SK-N-SH (cell line): ENCODE data around the gene PLOD1. TPM values are rescaled to one million over a fixed set of nuclear protein-coding genes. Genes with fewer than 3 reads are reported as not detected.
A peak's percentile ranks its signal among the peaks of the same experiment; 100 is the strongest.

Experiments
- CTCF ChIA-PET: fragments of 300-600, 350-600 bp; formaldehyde crosslinking; extraction: SDS; loops from one replicate; lab custom pipeline; 2021; lab: Yijun Ruan, JAX
- POLR2A ChIA-PET: fragments of 350-600 bp; sonication (Branson Sonifier 250); formaldehyde crosslinking; extraction: SDS; loops from one replicate; lab custom pipeline; 2020; ENCODE audit warnings: antibody characterized with exemption, inconsistent platforms; lab: Yijun Ruan, JAX
- DNase-seq: peaks from one replicate; pipeline ENCODE4 v3.0.0; 2012
- H2AFZ ChIP-seq: fragments of 200-600 bp; sonication (generic); 2 replicates; pipeline ENCODE4 v1.8.1; 2016; ENCODE audit warnings: antibody characterized with exemption, mild to moderate bottlenecking, low read depth
- H3F3A ChIP-seq: fragments of 200-600 bp; sonication (generic); replicated peaks from 2 replicates; pipeline ENCODE3; 2016; ENCODE audit warnings: antibody characterized with exemption, mild to moderate bottlenecking; ENCODE audit not compliant: insufficient read depth
- H3K27ac ChIP-seq, 2 experiments: fragments of 200-500 bp in 1 of 2; fragments of 200-600 bp in 1 of 2; sonication (Bioruptor generic) in 1 of 2; sonication (generic), shearing (Covaris generic) in 1 of 2; 2 replicates each; pipeline versions ENCODE4 v1.5.1 to v1.6.1; 2014 to 2016; ENCODE audit warnings: low read depth in 2 of 2, inconsistent platforms in 1 of 2, low read length in 1 of 2, mild to moderate bottlenecking in 1 of 2, mixed read lengths in 1 of 2
- H3K27me3 ChIP-seq: fragments of 200-600 bp; sonication (generic), shearing (Covaris generic); 2 replicates; pipeline ENCODE4 v1.6.1; 2016; ENCODE audit warnings: mixed run types; ENCODE audit not compliant: insufficient read depth
- H3K36me3 ChIP-seq, 2 experiments: fragments of 200-500 bp in 1 of 2; fragments of 200-600 bp in 1 of 2; sonication (Bioruptor generic) in 1 of 2; sonication (generic) in 1 of 2; replicated peaks in 1 of 2; 2 replicates each; pipeline versions ENCODE3 to v1.5.1; 2014 to 2016; ENCODE audit warnings: low read length in 1 of 2, mild to moderate bottlenecking in 1 of 2; ENCODE audit not compliant: insufficient read depth in 2 of 2, control insufficient read depth in 1 of 2
- H3K4me1 ChIP-seq, 2 experiments: fragments of 200-500 bp in 1 of 2; fragments of 200-600 bp in 1 of 2; sonication (Bioruptor generic) in 1 of 2; sonication (generic), shearing (Covaris generic) in 1 of 2; 2 replicates each; pipeline versions ENCODE4 v1.5.1 to v1.6.1; 2014 to 2016; ENCODE audit warnings: low read depth in 1 of 2, low read length in 1 of 2, mixed run types in 1 of 2; ENCODE audit not compliant: insufficient read depth in 2 of 2, control insufficient read depth in 1 of 2
- H3K4me2 ChIP-seq: fragments of 200-600 bp; sonication (generic), shearing (Covaris generic); 2 replicates; pipeline ENCODE4 v1.6.1; 2017; ENCODE audit warnings: mixed run types
- H3K4me3 ChIP-seq, 2 experiments: fragments of 200-500 bp in 1 of 2; fragments of 200-600 bp in 1 of 2; sonication (Bioruptor generic) in 1 of 2; sonication (generic), shearing (Covaris generic) in 1 of 2; 2 replicates each; pipeline versions ENCODE4 v1.5.1 to v1.8.1; 2014 to 2016; ENCODE audit warnings: low read depth in 2 of 2, inconsistent platforms in 1 of 2, low read length in 1 of 2, mild to moderate bottlenecking in 1 of 2, mixed read lengths in 1 of 2, moderate library complexity in 1 of 2
- H3K79me2 ChIP-seq: fragments of 200-600 bp; sonication (generic); 2 replicates; pipeline ENCODE4 v1.8.1; 2017; ENCODE audit warnings: mild to moderate bottlenecking; ENCODE audit not compliant: insufficient read depth
- H3K9ac ChIP-seq: fragments of 200-600 bp; sonication (generic); 2 replicates; pipeline ENCODE4 v1.6.1; 2017; ENCODE audit warnings: mixed run types
- H3K9me2 ChIP-seq: fragments of 200-600 bp; sonication (generic); 2 replicates; pipeline ENCODE4 v1.6.1; 2017; ENCODE audit warnings: mixed run types
- H3K9me3 ChIP-seq: fragments of 200-600 bp; sonication (generic); 2 replicates; pipeline ENCODE4 v1.6.1; 2017; ENCODE audit warnings: mixed run types, mild to moderate bottlenecking, moderate library complexity
- H4K20me1 ChIP-seq: fragments of 200-600 bp; sonication (generic); 2 replicates; pipeline ENCODE4 v1.6.1; 2017; ENCODE audit warnings: mild to moderate bottlenecking, mixed run types; ENCODE audit not compliant: insufficient read depth
- CHD2 ChIP-seq: fragments of 150-350 bp; IDR thresholded peaks from 2 replicates; pipeline ENCODE4 v1.6.1; 2018; ENCODE audit warnings: low read length; ENCODE audit not compliant: partially characterized antibody
- ELF1 ChIP-seq: IDR thresholded peaks from 2 replicates; pipeline ENCODE4 v1.4.0; 2012
- EZH2phosphoT487 ChIP-seq: fragments of 200-600 bp; sonication (generic); IDR thresholded peaks from 2 replicates; pipeline ENCODE4 v1.6.1; 2017; ENCODE audit warnings: low read depth, mixed run types, mild to moderate bottlenecking, antibody characterized with exemption, moderate library complexity, borderline replicate concordance
- FOSL2 ChIP-seq: IDR thresholded peaks from 2 replicates; pipeline ENCODE4 v1.4.0; 2012; ENCODE audit warnings: low read depth, mild to moderate bottlenecking, moderate library complexity, borderline replicate concordance
- FOXJ3 ChIP-seq: sonication (generic); formaldehyde crosslinking; IDR thresholded peaks from 2 replicates; pipeline ENCODE4 v1.5.1; 2020; ENCODE audit warnings: mild to moderate bottlenecking, missing genetic modification reagents
- GATA2 ChIP-seq: sonication (generic); formaldehyde crosslinking; IDR thresholded peaks from 2 replicates; pipeline ENCODE4 v1.5.0; 2020; ENCODE audit warnings: mild to moderate bottlenecking, missing genetic modification reagents
- MEF2A ChIP-seq: IDR thresholded peaks from 2 replicates; pipeline ENCODE4 v1.4.0; 2012; ENCODE audit warnings: low read depth, borderline replicate concordance
- NRF1 ChIP-seq: IDR thresholded peaks from 2 replicates; pipeline ENCODE4 v1.6.1; 2012; ENCODE audit warnings: low read depth, mild to moderate bottlenecking, low read length
- RAD21 ChIP-seq: IDR thresholded peaks from 2 replicates; pipeline ENCODE4 v1.6.1; 2012; ENCODE audit warnings: mild to moderate bottlenecking, low read length
- RCOR1 ChIP-seq: fragments of 150-350 bp; IDR thresholded peaks from 2 replicates; pipeline ENCODE4 v1.6.1; 2017; ENCODE audit warnings: antibody characterized with exemption, low read length
- RXRA ChIP-seq: IDR thresholded peaks from 2 replicates; pipeline ENCODE4 v1.4.0; 2012; ENCODE audit warnings: low read depth, mild to moderate bottlenecking, borderline replicate concordance
- SMC3 ChIP-seq: IDR thresholded peaks from 2 replicates; pipeline ENCODE4 v1.6.1; 2012; ENCODE audit warnings: low read depth, low read length, improper control_type of control experiment
- TAF1 ChIP-seq: IDR thresholded peaks from 2 replicates; pipeline ENCODE4 v1.6.1; 2012; ENCODE audit warnings: low read depth, mild to moderate bottlenecking, low read length, moderate library complexity, borderline replicate concordance
- TCF12 ChIP-seq: IDR thresholded peaks from 2 replicates; pipeline ENCODE4 v1.4.0; 2012
- TEAD4 ChIP-seq: IDR thresholded peaks from 2 replicates; pipeline ENCODE4 v1.4.0; 2012; ENCODE audit warnings: mild to moderate bottlenecking, borderline replicate concordance; ENCODE audit not compliant: insufficient read depth
- WGBS: methylation state at CpG from one replicate; pipeline ENCODE4 v1.1.6; 2017; ENCODE audit warnings: low lambda C conversion rate; 5-methylcytosine and 5-hydroxymethylcytosine counted together
- polyA plus RNA-seq, 3 experiments: library from polyadenylated mRNA; depleted of rRNA; stranded (reverse); fragments of >200 nt; gene quantifications; 2 replicates each; pipeline ENCODE4 v1.2.3, GENCODE V29; 2012
- TF ChIP-seq, protein P1 (sequence below): fragments of 200-600 bp; sonication (generic); IDR thresholded peaks from 2 replicates; pipeline ENCODE4 v1.6.1; 2017; ENCODE audit warnings: antibody characterized with exemption, mild to moderate bottlenecking, moderate library complexity
- TF ChIP-seq, protein P2 (sequence below): IDR thresholded peaks from 2 replicates; pipeline ENCODE4 v1.4.0; 2012; ENCODE audit warnings: low read depth
- TF ChIP-seq, protein P3 (sequence below): fragments of 150-350 bp; IDR thresholded peaks from 2 replicates; pipeline ENCODE4 v1.6.1; 2016; ENCODE audit warnings: mild to moderate bottlenecking, low read depth, low read length
- TF ChIP-seq, protein P4 (sequence below): IDR thresholded peaks from 2 replicates; pipeline ENCODE4 v1.4.0; 2012; ENCODE audit warnings: low read depth, borderline replicate concordance

Gene PLOD1
- polyA plus RNA-seq, 1 of the 3 experiments (the other 2 are of a cell fraction), result 257 TPM

DNA sequence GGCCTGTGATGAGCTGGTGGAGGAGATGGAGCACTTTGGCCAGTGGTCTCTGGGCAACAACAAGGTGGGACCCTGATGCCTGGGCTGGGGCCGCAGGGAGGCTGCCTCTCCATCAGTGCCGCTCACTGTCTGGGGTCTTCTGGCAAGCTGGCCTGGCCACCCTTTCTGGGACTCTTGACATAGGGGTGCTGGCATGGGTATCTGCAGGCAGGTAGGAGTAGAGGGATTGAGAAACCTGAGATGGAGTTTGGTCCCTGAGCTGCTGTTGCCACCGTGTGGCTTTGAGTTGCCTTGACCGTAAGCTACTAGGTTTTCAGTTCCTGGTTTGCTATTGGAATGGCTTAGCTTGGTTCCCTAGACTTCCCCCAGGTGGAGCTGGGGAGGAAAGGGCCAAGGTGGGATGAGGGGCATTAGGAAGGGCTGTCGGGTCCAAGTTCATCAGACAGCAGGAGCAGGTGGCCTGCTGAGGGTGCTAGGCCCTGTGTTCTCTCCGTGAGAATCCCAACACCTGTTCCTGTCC lies 32.6 kb downstream of the PLOD1 start:
- no peak overlapping the region for H3K4me3 ChIP-seq
- TF ChIP-seq RAD21, result peak; percentile 80
- no peak for TF ChIP-seq GATA2 (CRISPR knock-in tag)
- TF ChIP-seq, protein P1, sequence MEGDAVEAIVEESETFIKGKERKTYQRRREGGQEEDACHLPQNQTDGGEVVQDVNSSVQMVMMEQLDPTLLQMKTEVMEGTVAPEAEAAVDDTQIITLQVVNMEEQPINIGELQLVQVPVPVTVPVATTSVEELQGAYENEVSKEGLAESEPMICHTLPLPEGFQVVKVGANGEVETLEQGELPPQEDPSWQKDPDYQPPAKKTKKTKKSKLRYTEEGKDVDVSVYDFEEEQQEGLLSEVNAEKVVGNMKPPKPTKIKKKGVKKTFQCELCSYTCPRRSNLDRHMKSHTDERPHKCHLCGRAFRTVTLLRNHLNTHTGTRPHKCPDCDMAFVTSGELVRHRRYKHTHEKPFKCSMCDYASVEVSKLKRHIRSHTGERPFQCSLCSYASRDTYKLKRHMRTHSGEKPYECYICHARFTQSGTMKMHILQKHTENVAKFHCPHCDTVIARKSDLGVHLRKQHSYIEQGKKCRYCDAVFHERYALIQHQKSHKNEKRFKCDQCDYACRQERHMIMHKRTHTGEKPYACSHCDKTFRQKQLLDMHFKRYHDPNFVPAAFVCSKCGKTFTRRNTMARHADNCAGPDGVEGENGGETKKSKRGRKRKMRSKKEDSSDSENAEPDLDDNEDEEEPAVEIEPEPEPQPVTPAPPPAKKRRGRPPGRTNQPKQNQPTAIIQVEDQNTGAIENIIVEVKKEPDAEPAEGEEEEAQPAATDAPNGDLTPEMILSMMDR, result peak; percentile 36
- TF ChIP-seq SMC3, result peak; percentile 59; the same call in 1 of the 2 replicates
- TF ChIP-seq, protein P2, sequence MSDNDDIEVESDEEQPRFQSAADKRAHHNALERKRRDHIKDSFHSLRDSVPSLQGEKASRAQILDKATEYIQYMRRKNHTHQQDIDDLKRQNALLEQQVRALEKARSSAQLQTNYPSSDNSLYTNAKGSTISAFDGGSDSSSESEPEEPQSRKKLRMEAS, result no peak
- ChIA-PET POLR2A (interaction anchor here (0.6 to 2.1 kb wide), 5 partner anchors 27 to 86 kb away, joined by 3 to 26 read pairs (median 4); no protein-coding TSS in a partner anchor), CTCF (interaction anchor here (0.6 to 2.1 kb wide), 17 partner anchors 9 to 169 kb away, joined by 3 to 16 read pairs (median 3); partner anchors contain the start of gene MFN2)
- no peaks in the 10 kb centered on the region for H3F3A ChIP-seq
- no peak overlapping the region for H3K27ac ChIP-seq
- H3K9me3 ChIP-seq, result no peaks in the 10 kb centered on the region
- H3K4me2 ChIP-seq, result no peak overlapping the region
- no peaks in the 10 kb centered on the region for H4K20me1 ChIP-seq
- H3K9me2 ChIP-seq, result no peaks in the 10 kb centered on the region
- peaks cover 13 to 19% of the 10 kb centered on the region in 2 experiments for H3K36me3 ChIP-seq
- no peaks in the 10 kb centered on the region for H3K27me3 ChIP-seq
- no peaks in the 10 kb centered on the region for H3K79me2 ChIP-seq
- H3K9ac ChIP-seq, result no peak overlapping the region
- no peak overlapping the region for H2AFZ ChIP-seq
- H3K4me1 ChIP-seq, result no peaks in the 10 kb centered on the region
- WGBS, result 80% methylated on average over 6 of the region's 6 CpGs
- peak; percentile 69 for DNase-seq

DNA sequence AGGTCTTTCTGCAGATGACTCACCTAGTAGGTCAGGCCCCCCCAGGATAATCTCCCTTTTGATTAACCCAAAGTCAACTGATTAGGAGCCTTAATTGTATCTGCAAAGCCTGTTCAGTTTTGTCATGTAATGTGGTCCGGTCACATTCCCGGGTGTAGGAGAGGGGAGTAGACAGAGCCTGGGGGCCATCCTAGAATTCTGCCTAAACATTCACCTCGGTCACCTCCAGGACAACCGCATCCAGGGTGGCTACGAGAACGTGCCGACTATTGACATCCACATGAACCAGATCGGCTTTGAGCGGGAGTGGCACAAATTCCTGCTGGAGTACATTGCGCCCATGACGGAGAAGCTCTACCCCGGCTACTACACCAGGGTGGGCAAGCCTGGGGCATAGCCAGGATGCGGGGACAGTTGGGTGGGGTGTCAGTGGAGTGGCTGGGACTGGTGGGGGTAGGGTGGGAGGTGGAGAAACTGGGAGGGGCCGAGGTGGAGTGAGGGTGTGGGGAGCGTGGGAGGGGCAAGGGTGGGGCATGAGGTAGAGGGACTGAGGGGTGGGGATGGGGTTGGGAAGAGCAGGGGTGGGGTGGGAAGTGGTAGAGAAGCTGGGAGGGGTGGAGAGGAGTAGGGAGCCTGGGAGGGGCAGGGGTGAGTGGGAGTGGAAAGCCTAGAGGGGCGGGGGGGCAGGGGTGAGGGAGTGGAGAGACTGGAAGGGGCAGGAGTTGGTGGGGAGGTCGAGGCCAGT lies 36.1 kb downstream of the PLOD1 start:
- no peak overlapping the region for H3K4me3 ChIP-seq
- no peak overlapping the region for H3K9ac ChIP-seq
- no peaks in the 10 kb centered on the region for H3K27me3 ChIP-seq
- H3K4me1 ChIP-seq, result no peaks in the 10 kb centered on the region
- peaks cover 12% of the 10 kb centered on the region in 2 experiments for H3K36me3 ChIP-seq
- no peaks in the 10 kb centered on the region for H3F3A ChIP-seq
- 94% methylated on average over 17 of the region's 17 CpGs for WGBS
- ChIA-PET CTCF (no interaction called here), POLR2A (no interaction called here)
- no peaks in the 10 kb centered on the region for H3K9me3 ChIP-seq
- H3K27ac ChIP-seq, result no peak overlapping the region
- no peak overlapping the region for H3K4me2 ChIP-seq
- no peak overlapping the region for H2AFZ ChIP-seq
- DNase-seq, result no peak
- H4K20me1 ChIP-seq, result no peaks in the 10 kb centered on the region
- H3K79me2 ChIP-seq, result no peaks in the 10 kb centered on the region
- H3K9me2 ChIP-seq, result no peaks in the 10 kb centered on the region
- TF ChIP-seq TEAD4 (no peak), RCOR1 (no peak), SMC3 (no peak), TCF12 (no peak), MEF2A (no peak), CHD2 (no peak), FOXJ3 (CRISPR knock-in tag) (no peak), EZH2phosphoT487 (no peak), ELF1 (no peak), FOSL2 (no peak), RXRA (no peak), TAF1 (no peak), NRF1 (no peak)
- TF ChIP-seq, protein P3, sequence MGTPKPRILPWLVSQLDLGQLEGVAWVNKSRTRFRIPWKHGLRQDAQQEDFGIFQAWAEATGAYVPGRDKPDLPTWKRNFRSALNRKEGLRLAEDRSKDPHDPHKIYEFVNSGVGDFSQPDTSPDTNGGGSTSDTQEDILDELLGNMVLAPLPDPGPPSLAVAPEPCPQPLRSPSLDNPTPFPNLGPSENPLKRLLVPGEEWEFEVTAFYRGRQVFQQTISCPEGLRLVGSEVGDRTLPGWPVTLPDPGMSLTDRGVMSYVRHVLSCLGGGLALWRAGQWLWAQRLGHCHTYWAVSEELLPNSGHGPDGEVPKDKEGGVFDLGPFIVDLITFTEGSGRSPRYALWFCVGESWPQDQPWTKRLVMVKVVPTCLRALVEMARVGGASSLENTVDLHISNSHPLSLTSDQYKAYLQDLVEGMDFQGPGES, result no peak
- TF ChIP-seq, protein P4, sequence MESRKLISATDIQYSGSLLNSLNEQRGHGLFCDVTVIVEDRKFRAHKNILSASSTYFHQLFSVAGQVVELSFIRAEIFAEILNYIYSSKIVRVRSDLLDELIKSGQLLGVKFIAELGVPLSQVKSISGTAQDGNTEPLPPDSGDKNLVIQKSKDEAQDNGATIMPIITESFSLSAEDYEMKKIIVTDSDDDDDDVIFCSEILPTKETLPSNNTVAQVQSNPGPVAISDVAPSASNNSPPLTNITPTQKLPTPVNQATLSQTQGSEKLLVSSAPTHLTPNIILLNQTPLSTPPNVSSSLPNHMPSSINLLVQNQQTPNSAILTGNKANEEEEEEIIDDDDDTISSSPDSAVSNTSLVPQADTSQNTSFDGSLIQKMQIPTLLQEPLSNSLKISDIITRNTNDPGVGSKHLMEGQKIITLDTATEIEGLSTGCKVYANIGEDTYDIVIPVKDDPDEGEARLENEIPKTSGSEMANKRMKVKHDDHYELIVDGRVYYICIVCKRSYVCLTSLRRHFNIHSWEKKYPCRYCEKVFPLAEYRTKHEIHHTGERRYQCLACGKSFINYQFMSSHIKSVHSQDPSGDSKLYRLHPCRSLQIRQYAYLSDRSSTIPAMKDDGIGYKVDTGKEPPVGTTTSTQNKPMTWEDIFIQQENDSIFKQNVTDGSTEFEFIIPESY, result no peak
